Mesothelial cell of epicardium (in vitro differentiated cells): Measurements from ENCODE around the gene BANP. TPM values are rescaled to one million over a fixed set of nuclear protein-coding genes. Genes with fewer than 3 reads are reported as not detected.
"Not testable (repeated sequence)": the region's sequence is repeated elsewhere in the genome, so short reads cannot be mapped to it uniquely, and the experiment has no call there.

ENCODE experiments used
- DNase-seq, 2 experiments: peaks; one replicate each; pipeline ENCODE4 v3.0.0; 2021; ENCODE audit warnings: low spot score in 2 of 2; ENCODE audit not compliant: unreplicated experiment in 2 of 2
- H3K27ac Mint-ChIP-seq: 2 replicates; pipeline ENCODE4 v1.8.0; 2021; ENCODE audit warnings: mixed read lengths
- H3K27me3 Mint-ChIP-seq: 2 replicates; pipeline ENCODE4 v1.8.0; 2021; ENCODE audit warnings: low read depth, mixed read lengths
- H3K36me3 Mint-ChIP-seq: 2 replicates; pipeline ENCODE4 v1.8.0; 2021; ENCODE audit warnings: mixed read lengths
- H3K4me1 Mint-ChIP-seq: 2 replicates; pipeline ENCODE4 v1.8.0; 2021; ENCODE audit warnings: mixed read lengths
- H3K4me3 Mint-ChIP-seq: 2 replicates; pipeline ENCODE4 v1.8.0; 2021; ENCODE audit warnings: mild to moderate bottlenecking, moderate library complexity, mixed read lengths
- H3K9me3 Mint-ChIP-seq: 2 replicates; pipeline ENCODE4 v1.8.0; 2021; ENCODE audit warnings: mixed read lengths
- total RNA-seq: library from RNA; stranded (reverse); gene quantifications from 3 replicates; pipeline ENCODE4 v1.2.1, GENCODE V29; 2021
- TF ChIP-seq, protein P1 (sequence below): fragments of 200-600 bp; sonication (generic); IDR thresholded peaks from one replicate; pipeline ENCODE4 v1.5.0; 2021; ENCODE audit warnings: antibody characterized with exemption; ENCODE audit not compliant: unreplicated experiment

BANP gene
- total RNA-seq, 1 donor from 2014 or later = 43.6 TPM

DNA sequence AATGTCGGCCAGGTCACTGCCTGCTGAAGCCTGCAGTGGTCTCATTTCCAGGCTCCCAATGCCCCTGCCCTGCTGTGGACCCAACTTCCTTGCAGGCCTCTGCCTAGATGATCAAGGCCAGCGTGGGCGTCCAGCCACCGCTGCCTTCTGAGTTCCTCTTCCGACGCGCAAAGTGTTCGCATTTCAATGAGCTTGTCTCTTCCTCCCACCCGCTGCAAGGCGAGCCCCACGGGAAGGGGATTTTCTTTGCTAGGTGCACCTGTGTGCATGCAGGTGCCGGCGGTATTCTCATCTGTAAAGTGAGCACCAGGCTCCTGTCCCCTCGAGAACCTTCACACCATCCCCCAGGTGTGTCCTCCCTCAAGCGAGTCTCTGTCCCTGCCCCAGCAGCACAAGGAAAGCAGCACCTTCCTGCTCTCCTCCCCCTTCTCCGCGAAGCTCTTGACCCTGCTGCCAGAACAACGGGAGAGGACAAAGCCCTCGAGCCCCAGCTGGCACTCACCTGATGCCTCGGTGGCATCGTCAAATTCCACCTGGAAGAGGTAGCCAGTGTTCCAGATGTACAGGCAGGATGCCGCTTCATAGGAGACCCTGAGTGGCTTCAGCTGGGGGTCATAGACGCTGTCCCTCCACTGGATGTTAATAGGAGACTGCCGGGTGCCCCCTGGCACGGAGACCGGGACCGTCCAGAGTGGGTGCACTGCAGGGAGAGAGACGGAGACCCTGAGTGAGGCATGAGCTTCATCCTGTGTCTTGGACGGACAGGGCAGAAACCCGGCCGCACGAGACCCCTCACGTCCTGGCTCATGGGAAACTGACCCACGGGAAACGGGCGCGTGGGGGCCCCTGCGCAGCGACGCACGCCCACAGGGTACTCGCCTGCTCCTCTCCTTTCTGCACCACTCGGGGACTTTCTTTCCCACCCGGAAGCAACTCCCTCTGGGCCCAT, 24.7 kb upstream of the BANP start:
- Mint-ChIP-seq H3K4me3 (no peak overlapping the region), H3K9me3 (no peaks in the 10 kb centered on the region), H3K4me1 (peaks cover 16% of the 10 kb centered on the region), H3K36me3 (no peaks in the 10 kb centered on the region), H3K27me3 (peaks cover 3% of the 10 kb centered on the region), H3K27ac (no peak overlapping the region)
- TF ChIP-seq, protein P1, sequence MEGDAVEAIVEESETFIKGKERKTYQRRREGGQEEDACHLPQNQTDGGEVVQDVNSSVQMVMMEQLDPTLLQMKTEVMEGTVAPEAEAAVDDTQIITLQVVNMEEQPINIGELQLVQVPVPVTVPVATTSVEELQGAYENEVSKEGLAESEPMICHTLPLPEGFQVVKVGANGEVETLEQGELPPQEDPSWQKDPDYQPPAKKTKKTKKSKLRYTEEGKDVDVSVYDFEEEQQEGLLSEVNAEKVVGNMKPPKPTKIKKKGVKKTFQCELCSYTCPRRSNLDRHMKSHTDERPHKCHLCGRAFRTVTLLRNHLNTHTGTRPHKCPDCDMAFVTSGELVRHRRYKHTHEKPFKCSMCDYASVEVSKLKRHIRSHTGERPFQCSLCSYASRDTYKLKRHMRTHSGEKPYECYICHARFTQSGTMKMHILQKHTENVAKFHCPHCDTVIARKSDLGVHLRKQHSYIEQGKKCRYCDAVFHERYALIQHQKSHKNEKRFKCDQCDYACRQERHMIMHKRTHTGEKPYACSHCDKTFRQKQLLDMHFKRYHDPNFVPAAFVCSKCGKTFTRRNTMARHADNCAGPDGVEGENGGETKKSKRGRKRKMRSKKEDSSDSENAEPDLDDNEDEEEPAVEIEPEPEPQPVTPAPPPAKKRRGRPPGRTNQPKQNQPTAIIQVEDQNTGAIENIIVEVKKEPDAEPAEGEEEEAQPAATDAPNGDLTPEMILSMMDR = no peak
- DNase-seq = no peak

DNA sequence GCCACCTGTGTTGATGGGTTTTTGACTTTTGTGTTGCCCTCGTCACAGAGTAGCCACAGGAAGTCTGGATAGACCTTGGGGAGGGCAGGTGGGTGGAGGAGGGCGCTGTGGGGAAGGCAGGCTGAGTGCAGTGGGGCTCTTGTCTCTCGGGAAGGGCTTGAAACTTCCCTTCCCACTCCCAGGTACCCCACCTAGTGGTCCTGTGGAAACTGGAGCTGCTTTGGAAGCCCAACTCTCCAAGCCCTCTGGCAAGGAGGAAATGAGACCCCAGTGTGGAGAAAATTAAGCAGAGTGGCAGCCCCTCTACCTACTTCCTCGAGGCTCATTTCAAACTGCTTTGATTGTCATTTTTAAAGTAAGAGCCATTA, 24.1 kb upstream of the BANP start:
- TF ChIP-seq, protein P1 = no peak
- no peaks in the 10 kb centered on the region for H3K9me3 Mint-ChIP-seq
- no peak for DNase-seq
- H3K27me3 Mint-ChIP-seq = peaks cover 3% of the 10 kb centered on the region
- no peaks in the 10 kb centered on the region for H3K36me3 Mint-ChIP-seq
- H3K4me3 Mint-ChIP-seq = no peak overlapping the region
- no peak overlapping the region for H3K27ac Mint-ChIP-seq
- peaks cover 16% of the 10 kb centered on the region for H3K4me1 Mint-ChIP-seq

DNA sequence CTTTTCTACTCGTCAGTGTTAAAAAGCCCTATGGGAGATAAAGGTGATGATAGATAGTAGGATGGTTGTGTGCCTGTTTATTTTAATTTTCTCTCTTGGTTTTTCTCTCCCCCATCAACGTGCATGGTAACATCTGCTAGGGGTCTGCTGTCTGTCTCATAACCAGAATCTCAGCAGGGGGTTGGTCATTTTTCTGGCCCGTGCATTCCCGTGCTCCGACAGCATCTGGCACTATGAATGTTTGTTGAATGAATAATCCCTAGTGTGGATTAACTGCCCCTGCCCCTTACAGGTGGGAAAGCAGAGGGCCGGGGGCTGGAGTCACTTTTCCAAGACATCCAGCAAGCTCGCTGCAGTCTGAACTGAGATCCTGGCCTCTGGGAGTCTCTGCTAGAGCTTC, 21.2 kb upstream of the BANP start:
- peaks cover 4% of the 10 kb centered on the region for H3K9me3 Mint-ChIP-seq
- TF ChIP-seq, protein P1 = no peak
- H3K4me1 Mint-ChIP-seq = peaks cover 9% of the 10 kb centered on the region
- no peak overlapping the region for H3K4me3 Mint-ChIP-seq
- no peaks in the 10 kb centered on the region for H3K36me3 Mint-ChIP-seq
- H3K27me3 Mint-ChIP-seq = peaks cover 3% of the 10 kb centered on the region
- H3K27ac Mint-ChIP-seq = no peak overlapping the region
- DNase-seq = no peak

DNA sequence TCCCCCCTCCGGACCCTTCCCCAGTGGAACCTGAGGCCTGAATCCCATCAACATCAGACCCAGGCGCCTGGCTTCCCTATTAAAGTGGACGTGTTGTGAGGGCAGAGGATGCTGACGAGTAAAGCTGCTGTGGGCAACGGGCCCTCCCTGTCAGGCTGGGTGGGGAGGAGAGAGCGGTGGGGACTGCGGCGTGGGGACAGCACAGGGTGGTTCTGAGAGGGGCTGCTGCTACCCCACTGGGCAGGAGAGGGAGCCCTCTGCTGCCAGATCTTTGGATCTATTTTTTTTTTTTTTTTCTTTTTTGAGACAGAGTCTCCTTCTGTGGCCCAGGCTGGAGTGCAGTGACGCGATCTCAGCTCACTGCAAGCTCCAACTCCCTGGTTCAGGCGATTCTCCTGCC, 20.8 kb upstream of the BANP start:
- no peak overlapping the region for H3K27ac Mint-ChIP-seq
- H3K27me3 Mint-ChIP-seq = peaks cover 3% of the 10 kb centered on the region
- H3K9me3 Mint-ChIP-seq = peaks cover 4% of the 10 kb centered on the region
- no peaks in the 10 kb centered on the region for H3K36me3 Mint-ChIP-seq
- no peak overlapping the region for H3K4me3 Mint-ChIP-seq
- H3K4me1 Mint-ChIP-seq = peaks cover 4% of the 10 kb centered on the region
- TF ChIP-seq, protein P1 = peak; percentile 11
- no peak for DNase-seq

DNA sequence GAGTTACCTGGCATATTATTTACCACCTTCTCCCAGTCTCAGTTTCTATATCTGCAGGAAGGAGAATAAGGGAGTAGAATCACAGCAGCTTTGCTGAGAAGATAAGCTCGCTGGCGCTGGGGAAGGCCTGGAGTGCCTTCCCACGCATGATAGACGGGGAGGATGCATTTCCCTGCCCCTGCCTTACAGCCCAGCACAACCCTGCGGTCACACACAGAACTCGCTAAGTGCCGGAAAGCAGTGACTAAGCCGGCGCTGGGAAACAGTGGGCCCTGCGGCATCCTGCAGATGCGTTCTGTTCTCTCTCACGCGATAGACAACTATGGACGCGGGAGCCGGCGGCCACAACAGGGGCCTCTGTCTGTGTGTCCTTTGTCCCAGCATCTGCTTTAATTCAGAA, 19.7 kb upstream of the BANP start:
- TF ChIP-seq, protein P1 = no peak
- Mint-ChIP-seq H3K4me3 (no peak overlapping the region), H3K27ac (no peak overlapping the region), H3K27me3 (no peaks in the 10 kb centered on the region), H3K4me1 (peaks cover 1% of the 10 kb centered on the region), H3K9me3 (peaks cover 4% of the 10 kb centered on the region), H3K36me3 (no peaks in the 10 kb centered on the region)
- no peak for DNase-seq

DNA sequence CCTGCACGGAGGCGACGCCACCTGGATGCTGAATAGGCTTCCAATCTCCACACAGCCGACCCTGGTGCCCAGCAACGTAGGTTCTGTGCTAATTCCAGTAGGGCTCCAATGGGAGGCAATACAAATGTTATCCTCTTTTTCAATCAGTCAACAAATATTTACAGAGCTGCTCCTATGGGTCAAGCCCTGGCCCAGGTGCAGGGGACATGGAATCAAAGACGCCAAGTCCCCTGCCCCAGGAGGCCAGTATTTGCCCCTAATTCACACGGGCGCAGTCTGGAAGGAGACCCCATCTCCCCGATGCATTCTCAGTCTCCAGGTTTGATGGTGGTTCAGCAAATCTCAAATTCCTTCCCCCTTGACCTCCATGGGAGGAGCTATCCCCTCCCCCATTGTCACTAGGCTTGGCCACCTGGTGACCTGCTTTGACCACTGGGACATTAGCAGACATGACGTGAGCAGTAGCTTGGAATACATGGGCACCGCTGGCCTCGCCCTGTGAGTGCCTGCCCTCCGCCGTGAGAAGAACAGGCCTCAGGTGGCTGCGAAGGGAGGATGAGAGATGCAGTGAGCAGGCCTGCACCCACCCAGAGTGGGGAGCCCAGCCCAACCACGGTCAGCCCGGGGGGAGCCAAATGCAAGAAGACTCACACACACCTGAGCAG, 18.6 kb upstream of the BANP start:
- H3K36me3 Mint-ChIP-seq, H3K4me1 Mint-ChIP-seq, H3K27me3 Mint-ChIP-seq, H3K9me3 Mint-ChIP-seq, DNase-seq, H3K4me3 Mint-ChIP-seq, H3K27ac Mint-ChIP-seq: not testable (repeated sequence)
